GM12864 (cell line): ENCODE results near the gene COIL.
"Not testable (repeated sequence)": the region's sequence is repeated elsewhere in the genome, so short reads cannot be mapped to it uniquely, and the experiment has no call there.

Experiments used
- DNase-seq: peaks from one replicate; pipeline ENCODE4 v3.0.0-alpha.2; 2011; ENCODE audit warnings: low read depth
- H3K4me3 ChIP-seq: 2 replicates; pipeline ENCODE4 v1.5.1; 2011; ENCODE audit warnings: mild to moderate bottlenecking, low read depth, low read length, control low read depth
- TF ChIP-seq, protein P1 (sequence below): IDR thresholded peaks from 2 replicates; pipeline ENCODE4 v1.5.1; 2011; ENCODE audit warnings: low read depth, mild to moderate bottlenecking, moderate library complexity, low read length, control low read depth, inconsistent platforms; ENCODE audit errors: missing control alignments

The COIL gene

DNA sequence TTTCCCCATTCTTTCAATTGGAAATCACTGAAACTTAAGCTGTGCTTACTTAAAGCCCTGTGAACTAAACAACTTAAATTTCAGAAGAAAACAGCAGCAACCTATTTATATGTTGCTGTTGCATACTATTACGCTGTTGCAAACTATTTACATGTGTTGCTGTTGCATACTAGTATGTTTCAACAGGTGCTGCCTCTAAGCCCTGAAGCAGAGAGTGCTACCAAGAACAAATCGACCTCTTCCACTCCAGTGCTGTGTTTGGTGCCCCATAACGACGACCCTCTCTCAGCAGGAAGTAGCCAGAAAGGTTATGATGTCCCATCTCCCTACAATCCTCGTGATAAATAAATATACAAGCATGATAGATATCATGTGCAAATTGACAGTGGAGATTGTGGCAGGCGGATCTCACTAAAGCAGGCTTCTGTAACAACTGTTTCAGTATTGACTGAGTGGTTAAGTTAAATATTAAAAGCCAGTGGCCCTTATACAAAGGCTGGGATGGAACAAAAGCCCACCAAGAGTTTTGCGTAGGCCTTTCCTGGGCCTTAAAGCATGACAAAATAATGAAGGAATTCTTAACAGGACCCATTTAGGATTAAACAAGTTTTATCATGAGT lies 11.4 kb upstream of the COIL start:
- TF ChIP-seq, protein P1, sequence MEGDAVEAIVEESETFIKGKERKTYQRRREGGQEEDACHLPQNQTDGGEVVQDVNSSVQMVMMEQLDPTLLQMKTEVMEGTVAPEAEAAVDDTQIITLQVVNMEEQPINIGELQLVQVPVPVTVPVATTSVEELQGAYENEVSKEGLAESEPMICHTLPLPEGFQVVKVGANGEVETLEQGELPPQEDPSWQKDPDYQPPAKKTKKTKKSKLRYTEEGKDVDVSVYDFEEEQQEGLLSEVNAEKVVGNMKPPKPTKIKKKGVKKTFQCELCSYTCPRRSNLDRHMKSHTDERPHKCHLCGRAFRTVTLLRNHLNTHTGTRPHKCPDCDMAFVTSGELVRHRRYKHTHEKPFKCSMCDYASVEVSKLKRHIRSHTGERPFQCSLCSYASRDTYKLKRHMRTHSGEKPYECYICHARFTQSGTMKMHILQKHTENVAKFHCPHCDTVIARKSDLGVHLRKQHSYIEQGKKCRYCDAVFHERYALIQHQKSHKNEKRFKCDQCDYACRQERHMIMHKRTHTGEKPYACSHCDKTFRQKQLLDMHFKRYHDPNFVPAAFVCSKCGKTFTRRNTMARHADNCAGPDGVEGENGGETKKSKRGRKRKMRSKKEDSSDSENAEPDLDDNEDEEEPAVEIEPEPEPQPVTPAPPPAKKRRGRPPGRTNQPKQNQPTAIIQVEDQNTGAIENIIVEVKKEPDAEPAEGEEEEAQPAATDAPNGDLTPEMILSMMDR, result no peak
- no peak for DNase-seq
- H3K4me3 ChIP-seq, result no peak overlapping the region

DNA sequence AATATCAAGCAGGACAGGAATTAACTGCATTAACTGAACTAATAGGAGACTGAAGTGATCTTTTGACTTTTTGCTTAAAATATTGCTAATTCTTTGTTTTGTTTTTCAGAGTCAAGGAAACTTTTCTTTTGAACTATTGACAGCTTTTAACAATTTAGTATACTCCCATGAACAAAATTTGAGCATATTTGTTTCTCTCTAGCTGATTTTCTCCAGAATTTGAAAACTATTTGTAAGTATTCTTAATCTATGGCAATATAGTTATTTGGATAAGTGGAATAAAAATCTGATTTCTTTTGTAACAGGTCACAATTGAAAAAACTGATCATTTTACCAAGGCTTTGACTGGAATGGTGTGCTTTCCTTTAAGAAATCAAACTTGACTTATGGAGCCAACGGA lies 10.1 kb upstream of the COIL start:
- TF ChIP-seq, protein P1, result no peak
- DNase-seq, result no peak
- H3K4me3 ChIP-seq, result no peak overlapping the region

DNA sequence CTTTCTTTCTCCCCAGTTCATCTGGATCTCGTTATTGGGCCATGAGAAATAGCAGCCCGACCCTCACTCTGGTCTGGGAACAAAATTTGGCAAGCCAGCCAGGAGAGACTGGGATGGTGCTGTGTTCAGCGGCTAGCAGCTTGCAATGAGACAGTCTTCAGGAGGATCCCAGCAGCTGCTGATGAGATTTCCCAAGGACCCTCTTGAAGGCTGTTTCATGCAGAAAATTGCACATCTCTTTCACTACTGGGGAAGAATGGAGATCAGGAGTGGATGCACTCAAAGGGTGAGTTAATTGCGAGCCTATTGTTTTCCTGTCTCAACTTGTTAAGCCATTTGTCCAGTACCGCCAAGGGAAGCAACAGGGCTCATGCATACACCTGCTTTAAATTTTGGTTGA lies 5.5 kb upstream of the COIL start:
- no peak for DNase-seq
- TF ChIP-seq, protein P1, result no peak
- no peak overlapping the region for H3K4me3 ChIP-seq

DNA sequence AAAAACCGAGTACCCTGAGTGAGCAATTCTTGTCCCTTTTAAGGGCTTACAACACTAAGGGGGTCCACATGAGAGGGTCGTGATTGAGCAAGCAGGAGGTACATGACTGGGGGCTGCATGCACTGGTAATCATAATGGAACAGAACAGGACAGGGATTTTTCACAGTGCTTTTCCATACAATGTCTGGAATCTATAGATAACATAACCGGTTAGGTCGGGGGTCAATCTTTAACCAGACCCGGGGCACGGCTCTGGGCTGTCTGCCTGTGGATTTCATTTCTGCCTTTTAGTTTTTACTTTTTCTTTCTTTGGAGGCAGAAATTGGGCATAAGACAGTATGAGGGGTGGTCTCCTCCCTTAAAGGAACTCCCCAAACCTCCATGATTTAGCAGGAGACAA lies 4.8 kb upstream of the COIL start:
- DNase-seq, H3K4me3 ChIP-seq: not testable (repeated sequence)

DNA sequence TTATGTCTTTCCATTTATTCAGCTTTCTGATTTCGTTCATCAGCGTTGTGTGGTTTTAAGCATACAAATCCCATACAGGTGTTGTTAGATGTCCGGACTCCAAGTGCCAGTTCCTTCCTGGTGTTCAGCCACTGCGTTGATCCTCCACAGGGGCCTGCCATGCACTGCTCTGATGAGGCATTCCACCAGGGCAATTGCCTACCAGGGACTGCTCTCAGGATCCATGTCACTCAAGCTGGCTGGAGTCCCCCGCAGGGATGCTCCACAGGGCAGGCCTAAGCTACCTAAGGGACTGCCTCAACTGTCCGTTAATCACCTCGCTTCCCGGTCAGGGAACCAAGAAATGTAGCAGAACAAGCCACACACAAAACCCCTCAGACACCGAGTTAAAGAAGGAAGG lies 4.4 kb upstream of the COIL start:
- H3K4me3 ChIP-seq, DNase-seq: not testable (repeated sequence)

DNA sequence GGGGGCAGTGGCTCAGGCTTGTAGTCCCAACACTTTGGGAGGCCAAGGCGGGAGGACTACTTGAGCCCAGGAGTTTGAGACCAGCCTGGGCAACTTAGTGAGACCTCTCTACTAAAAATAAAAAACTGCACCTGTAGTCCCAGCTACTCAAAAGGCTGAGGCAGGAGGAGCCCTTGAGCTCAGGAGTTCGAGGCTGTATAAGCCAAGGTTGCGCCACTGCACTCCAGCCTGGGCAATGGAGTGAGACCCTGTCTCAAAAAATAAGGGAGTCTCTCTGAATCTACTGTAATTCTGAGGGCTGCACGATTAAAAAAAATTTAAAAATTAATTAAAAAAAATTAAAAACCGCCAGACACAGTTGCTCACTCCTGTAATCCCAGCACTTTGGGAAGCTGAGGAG lies 3.9 kb downstream of the COIL start:
- TF ChIP-seq, protein P1, result no peak
- no peak for DNase-seq
- H3K4me3 ChIP-seq, result no peak overlapping the region

DNA sequence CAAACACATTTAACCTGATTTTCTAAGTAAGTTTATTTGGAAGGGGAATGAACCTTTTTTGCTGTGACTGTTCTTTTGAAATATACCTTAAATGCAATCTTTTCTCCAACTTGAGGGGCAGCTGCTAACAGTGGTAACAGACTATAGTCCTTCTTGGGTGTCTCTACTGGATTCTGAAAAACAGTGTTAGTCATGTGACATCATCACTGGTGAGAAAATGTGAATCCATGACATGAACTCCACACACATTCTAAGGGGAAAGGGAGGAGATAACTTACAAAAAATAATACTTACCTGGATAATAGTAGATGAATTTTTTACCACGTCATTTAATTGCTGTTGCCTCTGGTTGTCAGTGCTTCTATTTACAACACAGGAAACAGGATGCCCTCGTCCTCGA lies 11.3 kb downstream of the COIL start:
- DNase-seq, result no peak
- H3K4me3 ChIP-seq, result no peak overlapping the region
- TF ChIP-seq, protein P1, result no peak

DNA sequence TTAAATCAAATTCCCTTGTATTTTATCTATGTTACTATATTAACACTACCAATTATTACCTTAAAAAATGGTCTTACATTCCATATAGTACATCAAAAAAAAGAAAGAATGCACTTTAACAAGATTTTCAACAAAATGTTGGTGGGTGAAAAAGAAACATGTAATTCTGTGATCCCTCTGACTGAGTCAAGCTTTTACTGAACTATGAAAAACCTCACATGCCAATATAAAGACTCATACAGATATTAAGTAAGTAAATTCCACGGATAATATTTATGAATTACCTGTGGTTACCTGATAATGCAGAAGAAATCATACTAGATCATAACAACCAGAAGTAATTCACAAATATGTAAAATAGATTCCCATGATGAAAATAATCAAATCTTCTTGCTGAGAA lies 12.4 kb downstream of the COIL start:
- TF ChIP-seq, protein P1, result no peak
- H3K4me3 ChIP-seq, result no peak overlapping the region
- DNase-seq, result no peak
